H9 (cell line): ENCODE data around the gene MMAA. TPM values are rescaled to one million over a fixed set of nuclear protein-coding genes. Genes with fewer than 3 reads are reported as not detected.

Source experiments
- DNase-seq: peaks from one replicate; pipeline ENCODE4 v3.0.0-alpha.2; 2017
- H2AFZ ChIP-seq: one replicate; pipeline ENCODE4 v1.6.1; 2013; ENCODE audit warnings: mild to moderate bottlenecking, low read length, control low read depth, moderate library complexity
- H2AK5ac ChIP-seq: 2 replicates; pipeline ENCODE4 v1.6.1; 2013; ENCODE audit warnings: low read length, control low read depth, mixed read lengths; ENCODE audit not compliant: insufficient read length
- H2BK120ac ChIP-seq: one replicate; pipeline ENCODE4 v1.6.1; 2013; ENCODE audit warnings: low read depth, mild to moderate bottlenecking, low read length, control low read depth, inconsistent platforms; ENCODE audit not compliant: poor library complexity, severe bottlenecking
- H2BK12ac ChIP-seq: 2 replicates; pipeline ENCODE4 v1.6.1; 2013; ENCODE audit warnings: low read length, control low read depth, mixed read lengths, low read depth; ENCODE audit not compliant: insufficient read length
- H2BK15ac ChIP-seq: 2 replicates; pipeline ENCODE4 v1.6.1; 2013; ENCODE audit warnings: low read depth, low read length, control low read depth
- H2BK20ac ChIP-seq: one replicate; pipeline ENCODE4 v1.6.1; 2013; ENCODE audit warnings: low read depth, mild to moderate bottlenecking, low read length, control low read depth, inconsistent platforms; ENCODE audit not compliant: poor library complexity, severe bottlenecking
- H2BK5ac ChIP-seq: 2 replicates; pipeline ENCODE4 v1.6.1; 2013; ENCODE audit warnings: low read length, control low read depth, mixed read lengths; ENCODE audit not compliant: insufficient read length
- H3K14ac ChIP-seq: 2 replicates; pipeline ENCODE4 v1.6.1; 2013; ENCODE audit warnings: low read length, control low read depth; ENCODE audit not compliant: insufficient read depth
- H3K18ac ChIP-seq: 2 replicates; pipeline ENCODE4 v1.6.1; 2013; ENCODE audit warnings: low read depth, mild to moderate bottlenecking, mixed read lengths, low read length, control low read depth; ENCODE audit not compliant: insufficient read length
- H3K23ac ChIP-seq: 2 replicates; pipeline ENCODE4 v1.6.1; 2013; ENCODE audit warnings: low read length, control low read depth, mixed read lengths, low read depth; ENCODE audit not compliant: insufficient read length
- H3K23me2 ChIP-seq: 2 replicates; pipeline ENCODE4 v1.6.1; 2013; ENCODE audit warnings: low read depth, mild to moderate bottlenecking, mixed read lengths, low read length, control low read depth; ENCODE audit not compliant: insufficient read length, poor library complexity, severe bottlenecking
- H3K27ac ChIP-seq: 2 replicates; pipeline ENCODE4 v1.5.1; 2013; ENCODE audit warnings: low read length, control low read depth, mixed read lengths, low read depth; ENCODE audit not compliant: insufficient read length
- H3K27me3 ChIP-seq: 2 replicates; pipeline ENCODE4 v1.6.1; 2013; ENCODE audit warnings: low read length, control low read depth, inconsistent platforms; ENCODE audit not compliant: insufficient read depth
- H3K4ac ChIP-seq: 2 replicates; pipeline ENCODE4 v1.6.1; 2013; ENCODE audit warnings: low read depth, mild to moderate bottlenecking, control low read depth, inconsistent platforms, low read length, moderate library complexity
- H3K4me1 ChIP-seq: 2 replicates; pipeline ENCODE4 v1.6.1; 2013; ENCODE audit warnings: low read length, control low read depth, inconsistent platforms; ENCODE audit not compliant: insufficient read depth
- H3K4me2 ChIP-seq: 2 replicates; pipeline ENCODE4 v1.6.1; 2013; ENCODE audit warnings: low read length, control low read depth, mixed read lengths; ENCODE audit not compliant: insufficient read length, insufficient read depth
- H3K56ac ChIP-seq: 2 replicates; pipeline ENCODE4 v1.6.1; 2013; ENCODE audit warnings: low read depth, mild to moderate bottlenecking, mixed read lengths, low read length, control low read depth; ENCODE audit not compliant: insufficient read length
- H3K79me1 ChIP-seq: 2 replicates; pipeline ENCODE4 v1.6.1; 2013; ENCODE audit warnings: low read depth, mild to moderate bottlenecking, moderate library complexity, low read length, control low read depth, inconsistent platforms; ENCODE audit not compliant: insufficient read depth, poor library complexity, severe bottlenecking
- H3K79me2 ChIP-seq: 2 replicates; pipeline ENCODE4 v1.6.1; 2013; ENCODE audit warnings: low read length, control low read depth, inconsistent platforms; ENCODE audit not compliant: insufficient read depth
- H3K9ac ChIP-seq: 2 replicates; pipeline ENCODE4 v1.6.1; 2013; ENCODE audit warnings: low read length, control low read depth, mixed read lengths; ENCODE audit not compliant: insufficient read length; ENCODE audit errors: extremely low read depth
- H3K9me3 ChIP-seq: one replicate; pipeline ENCODE4 v1.6.1; 2013; ENCODE audit warnings: low read depth, low read length, inconsistent platforms; ENCODE audit not compliant: control insufficient read depth
- H3T11ph ChIP-seq: one replicate; pipeline ENCODE4 v1.6.1; 2013; ENCODE audit warnings: mild to moderate bottlenecking, low read length, control low read depth, inconsistent platforms
- H4K20me1 ChIP-seq: one replicate; pipeline ENCODE4 v1.6.1; 2013; ENCODE audit not compliant: control insufficient read depth, insufficient read length, insufficient read depth
- H4K5ac ChIP-seq: 2 replicates; pipeline ENCODE4 v1.6.1; 2013; ENCODE audit warnings: low read depth, mild to moderate bottlenecking, mixed read lengths, low read length, control low read depth; ENCODE audit not compliant: insufficient read length
- H4K8ac ChIP-seq: replicated peaks from 2 replicates; pipeline ENCODE4 v1.6.1; 2013; ENCODE audit warnings: low read length, control low read depth, mixed read lengths, low read depth; ENCODE audit not compliant: insufficient read length
- H4K91ac ChIP-seq: 2 replicates; pipeline ENCODE4 v1.6.1; 2013; ENCODE audit warnings: low read depth, mild to moderate bottlenecking, moderate library complexity, mixed read lengths, low read length, control low read depth; ENCODE audit not compliant: insufficient read length
- H3K27ac Mint-ChIP-seq, 3 experiments: 2 replicates in 2 of 3; 3 replicates in 1 of 3; pipeline ENCODE4 v1.8.0; 2020 to 2021; ENCODE audit warnings: mixed read lengths in 3 of 3, mild to moderate bottlenecking in 1 of 3, moderate library complexity in 1 of 3
- H3K27me3 Mint-ChIP-seq: 2 replicates; pipeline ENCODE4 v1.8.0; 2021; ENCODE audit warnings: low read depth, mild to moderate bottlenecking, moderate library complexity, mixed read lengths
- H3K36me3 Mint-ChIP-seq, 3 experiments: 2 replicates in 2 of 3; 3 replicates in 1 of 3; pipeline ENCODE4 v1.8.0; 2020 to 2021; ENCODE audit warnings: low read depth in 3 of 3, mixed read lengths in 3 of 3; ENCODE audit not compliant: insufficient read depth in 1 of 3
- H3K4me1 Mint-ChIP-seq, 2 experiments: 2 replicates each; pipeline ENCODE4 v1.8.0; 2020; ENCODE audit warnings: mixed read lengths in 2 of 2
- H3K4me3 Mint-ChIP-seq, 2 experiments: 2 replicates in 1 of 2; 3 replicates in 1 of 2; pipeline ENCODE4 v1.8.0; 2020 to 2021; ENCODE audit warnings: mild to moderate bottlenecking in 2 of 2, mixed read lengths in 2 of 2, moderate library complexity in 1 of 2
- H3K9me3 Mint-ChIP-seq, 2 experiments: 2 replicates in 1 of 2; 3 replicates in 1 of 2; pipeline ENCODE4 v1.8.0; 2020; ENCODE audit warnings: mild to moderate bottlenecking in 2 of 2, mixed read lengths in 2 of 2, moderate library complexity in 1 of 2
- CTCF ChIP-seq: fragments of 200-600 bp; sonication (generic); conservative IDR thresholded peaks from 3 replicates; pipeline ENCODE4 v1.8.0; 2021; ENCODE audit warnings: antibody characterized with exemption, mild to moderate bottlenecking
- WGBS: extraction: QIAGEN DNeasy Blood & Tissue Kit; methylation state at CpG from one replicate; pipeline ENCODE4 v1.1.7; 2013; ENCODE audit warnings: missing lambda C conversion rate, low lambda C conversion rate, mixed read lengths; ENCODE audit not compliant: insufficient read length; ENCODE audit errors: extremely low coverage; 5-methylcytosine and 5-hydroxymethylcytosine counted together
- total RNA-seq: library from RNA; stranded (reverse); gene quantifications from 2 replicates; pipeline ENCODE4 v1.2.1, GENCODE V29; 2021

Gene MMAA
- total RNA-seq, 1 experiment from 2014 or later: 3.0 TPM

DNA sequence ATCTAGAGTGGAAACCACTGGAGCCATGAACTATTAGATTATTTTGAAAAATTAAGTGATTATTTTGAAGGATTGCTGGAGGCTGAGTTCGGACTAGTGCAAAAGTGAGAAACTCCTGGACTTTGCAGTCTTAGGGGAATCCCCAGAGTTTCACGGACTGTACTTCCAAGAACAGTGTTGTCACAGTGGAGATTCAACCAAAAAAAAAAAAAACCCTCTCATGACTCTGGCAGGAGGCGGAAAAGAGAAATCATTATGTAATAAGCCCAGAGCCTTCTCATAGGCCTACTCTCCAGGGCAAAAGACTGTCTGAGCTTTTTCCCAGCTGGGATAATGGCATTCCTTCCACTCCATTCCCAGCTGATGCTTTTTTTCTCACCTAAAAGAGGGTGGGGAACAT is 44.0 kb downstream of the MMAA start:
- Histone ChIP-seq H3K79me2 (no peaks in the 10 kb centered on the region), H3K9ac (no peak overlapping the region), H2BK20ac (no peak overlapping the region), H3K18ac (no peak overlapping the region), H3K27me3 (no peaks in the 10 kb centered on the region), H4K91ac (no peak overlapping the region), H4K5ac (no peak overlapping the region), H2BK5ac (no peak overlapping the region), H3K27ac (no peak overlapping the region), H2AFZ (no peak overlapping the region), H3K4me1 (no peaks in the 10 kb centered on the region), H3K23me2 (no peaks in the 10 kb centered on the region), H2AK5ac (no peak overlapping the region), H4K8ac (no peak overlapping the region), H2BK15ac (no peak overlapping the region), H2BK12ac (no peak overlapping the region), H3K23ac (no peak overlapping the region), H3K14ac (no peak overlapping the region), H3T11ph (no peak overlapping the region), H3K79me1 (no peaks in the 10 kb centered on the region), H3K9me3 (no peaks in the 10 kb centered on the region), H3K4ac (no peak overlapping the region), H3K4me2 (no peak overlapping the region), H4K20me1 (no peaks in the 10 kb centered on the region), H2BK120ac (no peak overlapping the region), H3K56ac (no peak overlapping the region)
- no peak for DNase-seq
- peaks cover 2 to 3% of the 10 kb centered on the region in 2 experiments; a peak in 2 of 5 replicates for H3K9me3 Mint-ChIP-seq
- H3K4me3 Mint-ChIP-seq: no peak overlapping the region
- H3K4me1 Mint-ChIP-seq: no peaks in the 10 kb centered on the region
- no peaks in the 10 kb centered on the region for H3K27me3 Mint-ChIP-seq
- H3K36me3 Mint-ChIP-seq: peaks cover 0 to 3% (median 0%) of the 10 kb centered on the region in 3 experiments; a peak in 3 of 7 replicates
- no peak for TF ChIP-seq CTCF
- WGBS: no CpG with 5 or more reads among the region's 3 CpGs
- no peak overlapping the region for H3K27ac Mint-ChIP-seq
